Measurements from ENCODE around the gene LRRIQ4. TPM values are rescaled to one million over a fixed set of nuclear protein-coding genes. Genes with fewer than 3 reads are reported as not detected.
A peak's percentile ranks its signal among the peaks of the same experiment; 100 is the strongest.

The LRRIQ4 gene
- total RNA-seq, 3 donors from 2014 or later (not counting 1 experiment from before 2014, with no cell fraction given), result not detected

- H3K36me3 ChIP-seq (ENCODE audit: control insufficient read depth, insufficient read depth, low read length), result no peaks in the 10 kb centered on the region
- no peak for TF ChIP-seq CTCF (IDR thresholded peaks at IDR 0.05)
- no peak overlapping the region for H3K27ac ChIP-seq (ENCODE audit: low read length)
- Mint-ChIP-seq H3K4me3 (no peak overlapping the region), H3K4me1 (no peaks in the 10 kb centered on the region), H3K36me3 (no peaks in the 10 kb centered on the region), H3K9me3 (no peaks in the 10 kb centered on the region), H3K27me3 (ENCODE audit: low read depth in 2 of 2) (peaks cover 2 to 4% of the 10 kb centered on the region in 2 donors), H3K27ac (no peak overlapping the region)
- H3K4me3 ChIP-seq (ENCODE audit: low read length), result no peak overlapping the region
- ATAC-seq, result no peak
- 82% methylated on average over 4 of the region's 4 CpGs for WGBS (ENCODE audit: insufficient coverage)
- DNase-seq, result no peak
- intact Hi-C loops (cut with micrococcal nuclease), result no loop called here
- H3K27me3 ChIP-seq (ENCODE audit: control insufficient read depth, insufficient read depth, low read length), result no peaks in the 10 kb centered on the region
- H3K4me1 ChIP-seq (ENCODE audit: control insufficient read depth, insufficient read depth, low read length), result no peaks in the 10 kb centered on the region
- H3K9me3 ChIP-seq (ENCODE audit: control insufficient read depth, insufficient read depth, low read length), result no peaks in the 10 kb centered on the region
Observed at GRCh38 chr3:169827712-169828111, 15.0 kb downstream of the LRRIQ4 start.

GRCh38 chr3:169835533-169835932 is 22.9 kb downstream of the LRRIQ4 start:
- H3K4me1 ChIP-seq (ENCODE audit: control insufficient read depth, insufficient read depth, low read length), result peaks cover 4% of the 10 kb centered on the region
- Mint-ChIP-seq H3K36me3 (no peaks in the 10 kb centered on the region), H3K4me3 (no peak overlapping the region), H3K9me3 (no peaks in the 10 kb centered on the region), H3K27ac (no peak overlapping the region), H3K4me1 (no peaks in the 10 kb centered on the region), H3K27me3 (ENCODE audit: low read depth in 2 of 2) (peaks cover 9 to 26% of the 10 kb centered on the region in 2 donors)
- no peak overlapping the region for H3K27ac ChIP-seq (ENCODE audit: low read length)
- no peak for TF ChIP-seq CTCF (IDR thresholded peaks at IDR 0.05)
- intact Hi-C loops (cut with micrococcal nuclease), result no loop called here
- WGBS (ENCODE audit: insufficient coverage), result 70% methylated on average over 1 of the region's 1 CpG
- no peak overlapping the region for H3K4me3 ChIP-seq (ENCODE audit: low read length)
- H3K9me3 ChIP-seq (ENCODE audit: control insufficient read depth, insufficient read depth, low read length), result no peaks in the 10 kb centered on the region
- H3K36me3 ChIP-seq (ENCODE audit: control insufficient read depth, insufficient read depth, low read length), result no peaks in the 10 kb centered on the region
- H3K27me3 ChIP-seq (ENCODE audit: control insufficient read depth, insufficient read depth, low read length), result no peaks in the 10 kb centered on the region
- DNase-seq (no peak), ATAC-seq (no peak)

GRCh38 chr3:169836078-169836941 is 23.6 kb downstream of the LRRIQ4 start:
- DNase-seq (no peak), ATAC-seq (no peak)
- H3K36me3 Mint-ChIP-seq, result no peaks in the 10 kb centered on the region
- no peak overlapping the region for H3K4me3 ChIP-seq (ENCODE audit: low read length)
- WGBS (ENCODE audit: insufficient coverage), result 77% methylated on average over 5 of the region's 5 CpGs
- no peaks in the 10 kb centered on the region for H3K36me3 ChIP-seq (ENCODE audit: control insufficient read depth, insufficient read depth, low read length)
- H3K9me3 ChIP-seq (ENCODE audit: control insufficient read depth, insufficient read depth, low read length), result no peaks in the 10 kb centered on the region
- H3K9me3 Mint-ChIP-seq, result no peaks in the 10 kb centered on the region
- intact Hi-C loops (cut with micrococcal nuclease), result no loop called here
- TF ChIP-seq CTCF (IDR thresholded peaks at IDR 0.05), result no peak
- peak overlapping the region; percentile 61 for H3K27ac ChIP-seq (ENCODE audit: low read length)
- H3K27ac Mint-ChIP-seq, result no peak overlapping the region
- peaks cover 4% of the 10 kb centered on the region for H3K4me1 ChIP-seq (ENCODE audit: control insufficient read depth, insufficient read depth, low read length)
- no peak overlapping the region for H3K4me3 Mint-ChIP-seq
- H3K27me3 Mint-ChIP-seq (ENCODE audit: low read depth in 2 of 2), result peaks cover 13 to 33% of the 10 kb centered on the region in 2 donors
- H3K27me3 ChIP-seq (ENCODE audit: control insufficient read depth, insufficient read depth, low read length), result no peaks in the 10 kb centered on the region
- no peaks in the 10 kb centered on the region for H3K4me1 Mint-ChIP-seq

- Mint-ChIP-seq H3K36me3 (no peaks in the 10 kb centered on the region), H3K27me3 (ENCODE audit: low read depth in 2 of 2) (peaks cover 15 to 36% of the 10 kb centered on the region in 2 donors), H3K27ac (no peak overlapping the region), H3K9me3 (no peaks in the 10 kb centered on the region), H3K4me3 (no peak overlapping the region), H3K4me1 (no peaks in the 10 kb centered on the region)
- TF ChIP-seq CTCF (IDR thresholded peaks at IDR 0.05), result no peak
- DNase-seq (no peak), ATAC-seq (no peak)
- H3K9me3 ChIP-seq (ENCODE audit: control insufficient read depth, insufficient read depth, low read length), result no peaks in the 10 kb centered on the region
- H3K27ac ChIP-seq (ENCODE audit: low read length), result peak overlapping the region; percentile 61
- H3K4me1 ChIP-seq (ENCODE audit: control insufficient read depth, insufficient read depth, low read length), result peaks cover 4% of the 10 kb centered on the region
- intact Hi-C loops (cut with micrococcal nuclease), result no loop called here
- no peaks in the 10 kb centered on the region for H3K27me3 ChIP-seq (ENCODE audit: control insufficient read depth, insufficient read depth, low read length)
- no peak overlapping the region for H3K4me3 ChIP-seq (ENCODE audit: low read length)
- WGBS (ENCODE audit: insufficient coverage), result 90% methylated on average over 3 of the region's 3 CpGs
- no peaks in the 10 kb centered on the region for H3K36me3 ChIP-seq (ENCODE audit: control insufficient read depth, insufficient read depth, low read length)
Observed at GRCh38 chr3:169836942-169837275, 24.2 kb downstream of the LRRIQ4 start.
